Peyer's patch (tissue), 4 donors: ENCODE measurements around the gene ENPEP.
"Not testable (repeated sequence)": the region's sequence is repeated elsewhere in the genome, so short reads cannot be mapped to it uniquely, and the experiment has no call there.

Experiments
- CTCF ChIP-seq, 6 experiments: fragments of 450-650 bp in 4 of 6; fragments of 200-600 bp in 2 of 6; sonication (generic) in 1 of 6; IDR thresholded peaks; one replicate each; pipeline ENCODE4 v1.5.1; 2017 to 2019; ENCODE audit warnings: antibody characterized with exemption in 6 of 6, mild to moderate bottlenecking in 3 of 6, moderate library complexity in 1 of 6
- POLR2A ChIP-seq, 2 donors: fragments of 450-650 bp; IDR thresholded peaks; one replicate each; pipeline ENCODE4 v1.5.1; 2017; ENCODE audit warnings: antibody characterized with exemption in 2 of 2, mild to moderate bottlenecking in 2 of 2, moderate library complexity in 2 of 2

GRCh38 chr4:110437292-110437691 lies 38.7 kb upstream of the ENPEP start:
- not testable (repeated sequence) for TF ChIP-seq CTCF, POLR2A (IDR thresholded peaks at IDR 0.05)
